Measurements from ENCODE around the gene ADAMTS2. TPM values are rescaled to one million over a fixed set of nuclear protein-coding genes. Genes with fewer than 3 reads are reported as not detected.

The ADAMTS2 gene
- total and polyA plus RNA-seq, 2 of the 8 experiments (the other 6 are each of a cell fraction or from before 2014, with no cell fraction given), result 6.6 to 7.3 TPM

- Histone ChIP-seq H3K4ac (replicated peaks; ENCODE audit: insufficient read length, low read depth, low read length) (no peak overlapping the region), H3K23ac (ENCODE audit: insufficient read length) (no peak overlapping the region), H3K23me2 (ENCODE audit: low read depth, low read length) (no peaks in the 10 kb centered on the region; the same call in 1 of the 2 replicates), H3K56ac (replicated peaks; ENCODE audit: insufficient read length, low read depth, low read length) (no peak overlapping the region), H2BK120ac (replicated peaks; ENCODE audit: low read depth, low read length) (no peak overlapping the region), H3K36me3 (ENCODE audit: control insufficient read depth in 2 of 4, insufficient read depth in 4 of 4, low read length in 3 of 4) (no peaks in the 10 kb centered on the region), H3K79me1 (ENCODE audit: low read depth, low read length) (no peaks in the 10 kb centered on the region), H3K4me3 (ENCODE audit: extremely low read depth in 1 of 4, insufficient read depth in 2 of 4, low read depth in 3 of 4, low read length in 4 of 4) (no peak overlapping the region), H3K9me3 (ENCODE audit: insufficient read depth in 2 of 2, low read depth in 1 of 2, low read length in 1 of 2) (peaks cover 42 to 62% of the 10 kb centered on the region in 2 experiments), H2BK12ac (ENCODE audit: low read depth, low read length) (no peak overlapping the region), H2BK15ac (ENCODE audit: low read length) (no peak overlapping the region), H3K4me1 (replicated peaks in 1 of 4; ENCODE audit: control insufficient read depth in 3 of 4, insufficient read depth in 4 of 4, low read length in 3 of 4) (no peaks in the 10 kb centered on the region), H3K14ac (ENCODE audit: insufficient read length) (no peak overlapping the region), H2AFZ (ENCODE audit: low read length) (no peak overlapping the region), H3K27ac (ENCODE audit: low read depth, low read length) (no peak overlapping the region), H3K4me2 (ENCODE audit: insufficient read depth in 1 of 2, low read depth in 2 of 2, low read length in 2 of 2) (no peak overlapping the region), H2BK20ac (ENCODE audit: low read length) (no peak overlapping the region), H3K27me3 (replicated peaks in 1 of 4; ENCODE audit: control insufficient read depth in 3 of 4, extremely low read depth in 1 of 4, insufficient read depth in 3 of 4, low read length in 3 of 4) (no peaks in the 10 kb centered on the region), H3K79me2 (ENCODE audit: control insufficient read depth in 1 of 2, insufficient read depth in 2 of 2, low read length in 2 of 2) (no peaks in the 10 kb centered on the region), H3K9ac (replicated peaks in 1 of 4; ENCODE audit: extremely low read depth in 1 of 4, low read depth in 3 of 4, low read length in 3 of 4) (no peak overlapping the region), H4K8ac (ENCODE audit: extremely low read depth, insufficient read depth, low read length) (no peak overlapping the region), H4K91ac (replicated peaks; ENCODE audit: insufficient read length, low read length) (no peak overlapping the region), H4K5ac (ENCODE audit: insufficient read length, low read depth, low read length) (no peak overlapping the region), H3K18ac (ENCODE audit: extremely low read depth, low read length) (no peak overlapping the region), H4K20me1 (replicated peaks in 1 of 2; ENCODE audit: control insufficient read depth in 1 of 2, insufficient read depth in 2 of 2, low read length in 2 of 2) (no peaks in the 10 kb centered on the region), H2BK5ac (ENCODE audit: low read depth, low read length) (no peak overlapping the region), H2AK5ac (ENCODE audit: low read depth, low read length) (no peak overlapping the region)
- FAIRE-seq (no peak), DNase-seq (ENCODE audit: low read depth in 1 of 2, low spot score in 2 of 2) (no peak)
- 90% methylated on average over 9 of the region's 9 CpGs; no CpG with 5 or more reads in 1 of the 2 experiments for WGBS, 2 experiments (ENCODE audit: extremely low coverage in 1 of 2, insufficient coverage in 1 of 2, insufficient read length in 1 of 2, insufficient replicate concordance in 2 of 2, low coverage in 1 of 2, low lambda C conversion rate in 2 of 2, missing lambda C conversion rate in 1 of 2)
- ChIA-PET POLR2A (ENCODE audit: partially characterized antibody) (no interaction called here), CTCF (ENCODE audit: partially characterized antibody) (interaction anchor here (0.6 kb wide), 1 partner anchor 146 kb away, joined by 3 read pairs; no protein-coding TSS in a partner anchor)
- TF ChIP-seq E2F6 (IDR thresholded peaks at IDR 0.05) (no peak), EGR1 (IDR thresholded peaks at IDR 0.05; ENCODE audit: borderline replicate concordance, low read depth, low read length) (no peak), SP1 (IDR thresholded peaks at IDR 0.05; ENCODE audit: low read depth, low read length) (no peak), SIX5 (IDR thresholded peaks at IDR 0.05; ENCODE audit: low read depth, low read length) (no peak), CTBP2 (IDR thresholded peaks at IDR 0.05; ENCODE audit: borderline replicate concordance, insufficient read depth, insufficient read length, low read length) (no peak), FOSL1 (IDR thresholded peaks at IDR 0.05; ENCODE audit: insufficient read depth, low read depth, low read length) (no peak), SP4 (IDR thresholded peaks at IDR 0.05; ENCODE audit: low read length) (no peak), SIRT6 (IDR thresholded peaks at IDR 0.05; ENCODE audit: low read length) (no peak), GABPA (IDR thresholded peaks at IDR 0.05; ENCODE audit: borderline replicate concordance, insufficient read depth, low read length) (no peak), TAF1 (IDR thresholded peaks at IDR 0.05; ENCODE audit: low read depth, low read length) (no peak), JUN (IDR thresholded peaks at IDR 0.05; ENCODE audit: low read depth, low read length) (no peak), SIN3A (conservative IDR thresholded peaks at IDR 0.05 in 1 of 2, IDR thresholded peaks at IDR 0.05 in 1 of 2; ENCODE audit: low read depth in 1 of 2, low read length in 2 of 2) (no peak), CHD1 (IDR thresholded peaks at IDR 0.05; ENCODE audit: low read depth, low read length) (no peak)
- TF ChIP-seq, protein P1, sequence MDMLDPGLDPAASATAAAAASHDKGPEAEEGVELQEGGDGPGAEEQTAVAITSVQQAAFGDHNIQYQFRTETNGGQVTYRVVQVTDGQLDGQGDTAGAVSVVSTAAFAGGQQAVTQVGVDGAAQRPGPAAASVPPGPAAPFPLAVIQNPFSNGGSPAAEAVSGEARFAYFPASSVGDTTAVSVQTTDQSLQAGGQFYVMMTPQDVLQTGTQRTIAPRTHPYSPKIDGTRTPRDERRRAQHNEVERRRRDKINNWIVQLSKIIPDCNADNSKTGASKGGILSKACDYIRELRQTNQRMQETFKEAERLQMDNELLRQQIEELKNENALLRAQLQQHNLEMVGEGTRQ (IDR thresholded peaks at IDR 0.05; ENCODE audit: low read length), result no peak
Observed at GRCh38 chr5:179110528-179110927, 234.7 kb downstream of the ADAMTS2 start.
